ENCODE measurements around the gene HS6ST1.

DNA sequence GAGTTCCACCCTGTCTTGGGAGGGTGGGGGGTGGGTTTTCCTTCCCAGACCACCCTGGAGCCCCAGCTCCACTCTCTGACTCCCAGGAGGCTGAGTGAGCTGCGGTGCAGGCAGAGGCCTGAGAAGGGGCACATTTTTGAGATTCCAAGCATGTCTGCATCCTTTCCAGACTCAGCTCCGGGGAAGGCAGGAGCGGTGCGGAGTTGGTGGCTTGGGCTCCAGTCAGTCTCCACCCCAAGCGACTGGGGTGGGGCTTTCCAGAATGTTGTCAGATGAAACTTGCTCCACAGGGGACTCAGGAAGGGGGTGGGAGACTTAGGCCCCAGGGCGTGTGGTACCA, 44.2 kb upstream of the HS6ST1 start:
- TF ChIP-seq, protein P1, sequence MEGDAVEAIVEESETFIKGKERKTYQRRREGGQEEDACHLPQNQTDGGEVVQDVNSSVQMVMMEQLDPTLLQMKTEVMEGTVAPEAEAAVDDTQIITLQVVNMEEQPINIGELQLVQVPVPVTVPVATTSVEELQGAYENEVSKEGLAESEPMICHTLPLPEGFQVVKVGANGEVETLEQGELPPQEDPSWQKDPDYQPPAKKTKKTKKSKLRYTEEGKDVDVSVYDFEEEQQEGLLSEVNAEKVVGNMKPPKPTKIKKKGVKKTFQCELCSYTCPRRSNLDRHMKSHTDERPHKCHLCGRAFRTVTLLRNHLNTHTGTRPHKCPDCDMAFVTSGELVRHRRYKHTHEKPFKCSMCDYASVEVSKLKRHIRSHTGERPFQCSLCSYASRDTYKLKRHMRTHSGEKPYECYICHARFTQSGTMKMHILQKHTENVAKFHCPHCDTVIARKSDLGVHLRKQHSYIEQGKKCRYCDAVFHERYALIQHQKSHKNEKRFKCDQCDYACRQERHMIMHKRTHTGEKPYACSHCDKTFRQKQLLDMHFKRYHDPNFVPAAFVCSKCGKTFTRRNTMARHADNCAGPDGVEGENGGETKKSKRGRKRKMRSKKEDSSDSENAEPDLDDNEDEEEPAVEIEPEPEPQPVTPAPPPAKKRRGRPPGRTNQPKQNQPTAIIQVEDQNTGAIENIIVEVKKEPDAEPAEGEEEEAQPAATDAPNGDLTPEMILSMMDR (IDR thresholded peaks at IDR 0.05; ENCODE audit: low read length): no peak
- TF ChIP-seq EZH2 (IDR thresholded peaks at IDR 0.05; ENCODE audit: borderline replicate concordance, low read length): no peak

Data from OCI-LY1 (cell line).